Activated naive CD4-positive, alpha-beta T cell treated with anti-CD3 and anti-CD28 coated beads, Interleukin-2, amount 50 U/mL, for 72 hours (primary cell): ENCODE measurements around the gene AAR2. TPM values are rescaled to one million over a fixed set of nuclear protein-coding genes. Genes with fewer than 3 reads are reported as not detected.

Experiments used
- ATAC-seq, 2 donors: fragments of 150-1000 bp; cut with Tn5 transposase; 2 replicates each; pipeline ENCODE4 v1.10.0; 2021; ENCODE audit warnings: mild to moderate bottlenecking in 2 of 2, moderate library complexity in 2 of 2
- DNase-seq, 2 donors: peaks; one replicate each; pipeline ENCODE4 v3.0.0; 2021 to 2022; ENCODE audit warnings: low spot score in 2 of 2
- H3K27ac Mint-ChIP-seq, 2 donors: one replicate each; pipeline ENCODE4 v1.8.0; 2022; ENCODE audit warnings: mild to moderate bottlenecking in 2 of 2, mixed read lengths in 2 of 2
- H3K36me3 Mint-ChIP-seq, 2 donors: one replicate each; pipeline ENCODE4 v1.8.0; 2022; ENCODE audit warnings: mixed read lengths in 2 of 2
- H3K9me3 Mint-ChIP-seq, 2 donors: one replicate each; pipeline ENCODE4 v1.8.0; 2022; ENCODE audit warnings: mixed read lengths in 2 of 2
- total RNA-seq, 2 donors: library from RNA; stranded (reverse); gene quantifications; one replicate each; pipeline ENCODE4 v1.2.3, GENCODE V29; 2022

Gene AAR2
- total RNA-seq, 2 donors from 2014 or later = 11.6 to 21.8 TPM

DNA sequence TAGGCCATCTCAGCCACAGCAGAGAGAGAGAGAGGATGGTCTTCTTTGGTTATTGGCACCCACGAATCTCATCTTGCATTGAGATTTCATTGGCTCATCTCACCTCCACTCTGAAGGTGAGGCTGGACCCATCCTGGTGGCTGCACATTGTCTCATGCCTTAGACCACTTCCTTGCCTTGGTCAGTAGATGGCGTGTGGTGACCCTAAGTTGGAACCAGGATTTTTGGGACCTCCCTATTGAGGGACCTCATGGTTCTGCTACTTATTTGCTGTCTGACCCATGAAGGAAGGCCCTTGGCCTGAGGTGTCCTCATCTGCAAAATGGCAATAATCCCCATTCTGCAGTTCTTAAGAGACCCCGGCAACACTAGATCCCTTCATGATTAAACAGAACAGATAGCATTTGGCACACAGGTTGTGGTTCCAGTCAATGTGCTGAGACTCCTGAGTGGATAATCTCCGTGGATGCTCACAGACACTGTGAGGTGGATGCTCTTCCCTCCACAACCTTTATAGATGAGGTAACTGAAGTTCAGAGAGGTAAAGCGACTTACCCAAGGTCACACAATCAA is 21.5 kb upstream of the AAR2 start:
- H3K36me3 Mint-ChIP-seq = no peaks in the 10 kb centered on the region
- ATAC-seq (peak; percentile 41 to 57), DNase-seq (no peak)
- no peak overlapping the region for H3K27ac Mint-ChIP-seq
- no peaks in the 10 kb centered on the region for H3K9me3 Mint-ChIP-seq

- H3K36me3 Mint-ChIP-seq = no peaks in the 10 kb centered on the region
- no peak overlapping the region for H3K27ac Mint-ChIP-seq
- DNase-seq (no peak), ATAC-seq (no peak)
- no peaks in the 10 kb centered on the region for H3K9me3 Mint-ChIP-seq
These were observed 20.5 kb upstream of the AAR2 start for GRCh38 chr20:36215778-36216177.

- Mint-ChIP-seq H3K36me3 (no peaks in the 10 kb centered on the region), H3K9me3 (no peaks in the 10 kb centered on the region), H3K27ac (peak overlapping the region in 1 of 2 donors; percentile 51)
- no peak for ATAC-seq
- no peak for DNase-seq
These were observed 19.8 kb upstream of the AAR2 start for GRCh38 chr20:36216314-36217025.

- ATAC-seq (no peak), DNase-seq (no peak)
- H3K27ac Mint-ChIP-seq = peak overlapping the region in 1 of 2 donors; percentile 38
- H3K36me3 Mint-ChIP-seq = no peaks in the 10 kb centered on the region
- no peaks in the 10 kb centered on the region for H3K9me3 Mint-ChIP-seq
These were observed 19.1 kb upstream of the AAR2 start for GRCh38 chr20:36217226-36217625.

DNA sequence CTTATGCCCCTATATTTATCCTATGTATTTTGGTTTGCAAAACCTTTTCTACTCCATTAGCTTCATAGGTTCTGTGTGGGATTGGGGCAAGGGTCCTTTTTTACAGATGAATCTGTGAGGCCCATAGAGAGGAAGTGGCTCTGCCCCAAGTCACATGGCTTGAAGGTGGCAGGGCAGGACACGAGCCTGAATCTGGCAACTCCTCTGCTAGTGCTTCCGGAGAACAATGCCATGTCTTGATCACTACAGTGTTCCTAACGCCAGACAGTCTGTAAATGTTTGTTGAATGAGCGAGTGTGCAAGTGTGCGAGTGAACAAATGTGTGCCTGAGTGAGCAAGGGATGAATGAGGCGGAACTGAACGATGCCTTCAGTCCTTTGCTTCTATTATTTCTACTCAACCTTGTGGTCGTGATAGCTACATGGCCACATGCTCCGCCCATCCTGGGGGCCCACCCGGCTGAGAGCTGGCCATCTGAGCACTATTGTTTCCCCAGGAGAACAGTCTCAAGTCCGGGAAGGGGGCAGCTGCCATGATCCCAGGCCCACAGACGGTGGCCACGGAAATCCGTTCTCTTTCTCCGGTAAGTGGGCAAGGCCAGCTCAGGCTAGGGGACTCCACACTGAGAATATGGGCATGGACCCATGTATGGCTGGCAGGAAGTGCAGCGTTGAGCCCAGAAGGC is 17.8 kb upstream of the AAR2 start:
- H3K9me3 Mint-ChIP-seq = no peaks in the 10 kb centered on the region
- no peak for ATAC-seq

DNA sequence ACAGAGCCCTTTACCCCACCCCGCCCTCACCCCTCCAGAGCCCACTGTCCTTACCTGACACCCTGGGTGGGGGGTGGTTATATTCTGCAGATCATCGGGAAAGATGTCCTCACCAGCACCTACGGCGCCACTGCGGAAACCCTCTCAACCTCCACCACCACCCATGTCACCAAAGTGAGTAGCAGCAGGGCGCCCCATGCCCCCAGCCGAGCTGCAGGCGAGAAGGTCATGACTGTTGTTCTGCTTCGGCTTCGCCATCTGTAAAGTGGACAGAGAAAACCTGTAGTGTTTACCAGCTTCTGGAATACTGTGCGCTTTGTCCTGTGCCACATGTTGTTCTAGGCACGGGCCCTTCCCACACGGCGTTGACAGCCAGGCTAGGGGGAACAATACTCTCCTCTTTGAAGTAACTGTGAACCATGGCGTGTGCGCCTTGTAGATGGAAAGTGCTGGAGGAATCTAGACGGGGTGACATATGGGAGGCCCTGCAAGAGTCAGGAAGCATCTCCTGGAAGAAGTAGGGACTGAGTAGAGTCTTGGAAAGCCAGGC is 16.5 kb upstream of the AAR2 start:
- Mint-ChIP-seq H3K36me3 (no peaks in the 10 kb centered on the region), H3K27ac (peak overlapping the region in 1 of 2 donors; percentile 8), H3K9me3 (no peaks in the 10 kb centered on the region)
- DNase-seq (no peak), ATAC-seq (no peak)

More for the DNA sequence above, 17.8 kb upstream of the AAR2 start:
- H3K27ac Mint-ChIP-seq = peak overlapping the region in 1 of 2 donors; percentile 17
- no peaks in the 10 kb centered on the region for H3K36me3 Mint-ChIP-seq
- no peak for DNase-seq

GRCh38 chr20:36225666-36226065 is 10.6 kb upstream of the AAR2 start:
- no peak for ATAC-seq
- DNase-seq = no peak
- Mint-ChIP-seq H3K9me3 (no peaks in the 10 kb centered on the region), H3K27ac (no peak overlapping the region), H3K36me3 (no peaks in the 10 kb centered on the region)

DNA sequence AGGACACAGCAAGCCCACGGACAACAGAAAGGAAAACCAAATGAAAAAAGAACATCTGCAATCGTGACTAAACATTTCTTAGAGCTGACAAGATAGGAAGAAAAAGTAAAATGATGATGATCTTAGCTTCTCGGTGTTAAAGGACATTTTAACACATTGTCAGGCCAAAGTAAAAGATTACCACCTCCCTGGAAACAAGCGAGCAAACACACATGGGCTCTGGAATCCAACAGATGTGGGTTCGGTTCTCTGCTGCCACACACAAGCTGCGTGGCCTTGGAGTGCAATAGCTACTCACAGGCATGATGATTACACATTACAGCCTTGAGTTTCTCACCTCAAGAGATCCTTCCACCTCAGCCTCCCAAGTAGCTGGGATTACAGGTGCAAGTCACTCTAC is 7.5 kb upstream of the AAR2 start:
- Mint-ChIP-seq H3K27ac (no peak overlapping the region), H3K9me3 (no peaks in the 10 kb centered on the region), H3K36me3 (no peaks in the 10 kb centered on the region)
- ATAC-seq (peak in 1 of 2 donors; percentile 50), DNase-seq (no peak)

DNA sequence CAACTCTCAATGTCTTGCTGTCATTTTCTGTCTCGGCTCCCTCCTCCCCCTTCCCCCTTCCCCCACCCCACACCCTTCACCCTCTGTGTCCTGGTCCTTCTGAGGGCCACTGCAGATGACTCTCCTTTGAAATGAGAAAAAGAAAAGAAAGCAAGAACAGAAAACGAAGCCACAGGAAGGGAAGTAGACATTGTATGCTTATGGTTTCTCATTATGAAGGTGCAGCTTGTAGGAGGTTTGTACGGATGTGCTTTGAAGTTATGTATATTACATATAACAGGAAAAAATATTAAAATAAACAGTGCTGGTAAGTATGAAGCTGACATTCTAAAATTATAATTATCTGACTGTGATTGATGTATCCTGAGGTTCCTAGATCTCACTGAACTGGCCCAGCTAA is 6.3 kb upstream of the AAR2 start:
- H3K9me3 Mint-ChIP-seq = no peaks in the 10 kb centered on the region
- no peak for DNase-seq
- H3K36me3 Mint-ChIP-seq = no peaks in the 10 kb centered on the region
- ATAC-seq = peak; percentile 36 to 74
- peak overlapping the region in 1 of 2 donors; percentile 62 for H3K27ac Mint-ChIP-seq

DNA sequence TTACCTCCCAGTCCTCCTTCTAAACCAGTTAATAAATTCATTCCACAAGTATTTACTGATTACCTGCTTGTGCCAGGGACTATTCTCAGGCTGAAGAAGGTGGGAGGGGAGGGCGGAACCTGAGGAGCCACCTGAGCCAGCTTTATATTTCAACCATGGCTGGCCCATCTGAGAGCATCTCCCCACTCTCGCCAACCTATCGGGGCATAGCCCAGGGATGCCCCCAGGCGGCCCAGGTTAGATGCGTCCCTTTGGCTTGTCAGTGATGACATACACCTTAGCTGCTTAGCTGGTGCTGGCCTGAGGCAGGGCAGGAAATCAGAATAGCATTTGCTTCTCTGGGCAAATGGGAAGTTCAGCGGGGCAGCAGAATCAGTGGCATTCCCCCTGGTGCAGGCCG is 4.9 kb upstream of the AAR2 start:
- ATAC-seq (no peak), DNase-seq (no peak)
- no peaks in the 10 kb centered on the region for H3K9me3 Mint-ChIP-seq
- H3K36me3 Mint-ChIP-seq = no peaks in the 10 kb centered on the region
- no peak overlapping the region for H3K27ac Mint-ChIP-seq

DNA sequence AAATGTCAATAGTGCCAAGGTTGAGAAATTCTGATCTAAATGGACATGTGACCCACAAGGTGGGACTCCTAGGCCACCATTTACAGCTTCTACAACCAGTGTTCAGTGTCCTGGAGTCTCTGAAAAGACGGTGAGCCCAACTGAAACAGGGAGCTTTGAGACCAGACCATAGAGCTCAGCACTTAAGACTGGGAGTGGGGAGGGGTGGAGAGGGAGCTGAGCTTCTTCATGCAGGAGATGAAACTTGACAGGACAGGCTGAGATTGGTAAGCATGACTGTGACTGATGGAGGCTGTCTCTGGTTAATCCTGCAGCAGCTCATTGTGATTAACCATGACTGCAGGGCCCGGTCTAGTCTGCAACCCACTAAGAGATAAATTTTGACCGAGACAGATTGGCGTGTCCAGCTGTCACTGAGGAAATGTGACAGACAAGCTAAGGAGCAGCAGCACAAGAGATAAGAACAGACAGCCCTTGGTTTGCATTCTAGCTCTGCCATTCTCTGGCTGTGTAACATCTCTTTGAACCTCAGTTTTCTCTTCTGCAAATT is 1.4 kb upstream of the AAR2 start:
- H3K36me3 Mint-ChIP-seq = peaks cover 12% of the 10 kb centered on the region in 2 donors
- H3K9me3 Mint-ChIP-seq = no peaks in the 10 kb centered on the region
- peak overlapping the region in 1 of 2 donors; percentile 31 for H3K27ac Mint-ChIP-seq
- ATAC-seq = no peak
- no peak for DNase-seq

GRCh38 chr20:36236786-36237121 is 476 bp downstream of the AAR2 start:
- Mint-ChIP-seq H3K36me3 (peaks cover 12% of the 10 kb centered on the region in 2 donors), H3K9me3 (no peaks in the 10 kb centered on the region), H3K27ac (peak overlapping the region; percentile 93 to 98)
- no peak for DNase-seq
- ATAC-seq = peak; percentile 17 to 28

GRCh38 chr20:36237477-36237876 is 1.2 kb downstream of the AAR2 start:
- ATAC-seq (no peak), DNase-seq (no peak)
- Mint-ChIP-seq H3K27ac (peak overlapping the region; percentile 93 to 98), H3K36me3 (peaks cover 12% of the 10 kb centered on the region in 2 donors), H3K9me3 (no peaks in the 10 kb centered on the region)

DNA sequence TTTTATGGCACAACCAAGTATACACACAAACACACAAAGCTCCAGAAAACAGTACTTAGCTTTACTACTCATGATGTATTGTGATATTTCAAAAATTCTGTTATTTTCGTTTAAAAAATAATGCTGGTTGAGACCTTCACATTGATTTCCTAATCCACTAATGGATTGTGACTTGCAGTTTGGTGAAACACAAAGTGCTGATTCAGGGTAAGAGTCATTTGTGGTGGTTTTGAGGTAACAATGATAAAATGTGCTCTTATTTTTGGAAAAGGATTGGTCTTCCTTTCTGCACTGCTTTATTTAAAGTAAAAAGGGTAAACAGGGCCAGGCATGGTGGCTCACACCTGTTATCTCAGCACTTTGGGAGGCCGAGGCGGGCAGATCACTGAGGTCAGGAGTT is 1.9 kb downstream of the AAR2 start:
- peaks cover 12% of the 10 kb centered on the region in 2 donors for H3K36me3 Mint-ChIP-seq

GRCh38 chr20:36238760-36239159 is 2.5 kb downstream of the AAR2 start:
- no peak for DNase-seq
- peaks cover 12% of the 10 kb centered on the region in 2 donors for H3K36me3 Mint-ChIP-seq
- H3K9me3 Mint-ChIP-seq = no peaks in the 10 kb centered on the region
- H3K27ac Mint-ChIP-seq = peak overlapping the region; percentile 42 to 57
- no peak for ATAC-seq

More for the DNA sequence above, 1.9 kb downstream of the AAR2 start:
- DNase-seq (no peak), ATAC-seq (no peak)
- Mint-ChIP-seq H3K9me3 (no peaks in the 10 kb centered on the region), H3K27ac (no peak overlapping the region)

GRCh38 chr20:36240076-36240475 is 3.8 kb downstream of the AAR2 start:
- peak overlapping the region in 1 of 2 donors; percentile 42 for H3K27ac Mint-ChIP-seq
- no peak for ATAC-seq
- peaks cover 12 to 15% of the 10 kb centered on the region in 2 donors for H3K36me3 Mint-ChIP-seq
- H3K9me3 Mint-ChIP-seq = no peaks in the 10 kb centered on the region
- no peak for DNase-seq

- ATAC-seq (no peak), DNase-seq (no peak)
- H3K9me3 Mint-ChIP-seq = no peaks in the 10 kb centered on the region
- peaks cover 8 to 19% of the 10 kb centered on the region in 2 donors for H3K36me3 Mint-ChIP-seq
- no peak overlapping the region for H3K27ac Mint-ChIP-seq
These were observed 5.4 kb downstream of the AAR2 start for GRCh38 chr20:36241678-36242077.
